KMS-11 (cell line): ENCODE data around the gene PTPRA.

Experiments
- H2AFZ ChIP-seq: fragments of 200-600 bp; sonication (generic); 2 replicates; pipeline ENCODE4 v1.6.1; 2016; ENCODE audit warnings: antibody characterized with exemption, mixed run types, low read depth
- H3K27ac ChIP-seq: fragments of 200-600 bp; sonication (generic); 2 replicates; pipeline ENCODE4 v1.6.1; 2016; ENCODE audit warnings: mild to moderate bottlenecking, mixed run types
- H3K27me3 ChIP-seq: fragments of 200-600 bp; sonication (generic); 2 replicates; pipeline ENCODE4 v1.6.1; 2017; ENCODE audit warnings: mild to moderate bottlenecking, low read depth, mixed run types, moderate library complexity; ENCODE audit not compliant: insufficient read depth
- H3K36me3 ChIP-seq: fragments of 200-600 bp; sonication (generic); 2 replicates; pipeline ENCODE4 v1.6.1; 2017; ENCODE audit warnings: mild to moderate bottlenecking, mixed run types; ENCODE audit not compliant: insufficient read depth
- H3K4me1 ChIP-seq: fragments of 200-600 bp; sonication (generic); 2 replicates; pipeline ENCODE4 v1.6.1; 2016; ENCODE audit warnings: mild to moderate bottlenecking, low read depth, mixed run types; ENCODE audit not compliant: poor library complexity, severe bottlenecking
- H3K4me2 ChIP-seq: fragments of 200-600 bp; sonication (generic); 2 replicates; pipeline ENCODE4 v1.7.0; 2016; ENCODE audit warnings: mild to moderate bottlenecking, mixed run types
- H3K4me3 ChIP-seq: fragments of 200-600 bp; sonication (generic); IDR thresholded peaks from 2 replicates; pipeline ENCODE4 v1.6.1; 2017; ENCODE audit warnings: low read depth, low read length, mixed read lengths; ENCODE audit not compliant: insufficient read depth
- H3K79me2 ChIP-seq: fragments of 200-600 bp; sonication (generic); 2 replicates; pipeline ENCODE4 v1.6.1; 2016; ENCODE audit warnings: low read depth, mixed run types; ENCODE audit not compliant: insufficient read depth
- H3K9ac ChIP-seq: fragments of 200-600 bp; sonication (generic); 2 replicates; pipeline ENCODE4 v1.6.1; 2016; ENCODE audit warnings: mild to moderate bottlenecking, mixed run types
- H4K20me1 ChIP-seq: fragments of 200-600 bp; sonication (generic); 2 replicates; pipeline ENCODE4 v1.6.1; 2016; ENCODE audit warnings: mild to moderate bottlenecking, mixed run types; ENCODE audit not compliant: insufficient read depth
- TF ChIP-seq, protein P1 (sequence below): fragments of 200-600 bp; sonication (generic); conservative IDR thresholded peaks from 2 replicates; pipeline ENCODE4 v1.6.1; 2017; ENCODE audit warnings: low read depth, mild to moderate bottlenecking, antibody characterized with exemption, low read length, moderate library complexity, mixed read lengths

The PTPRA gene

DNA sequence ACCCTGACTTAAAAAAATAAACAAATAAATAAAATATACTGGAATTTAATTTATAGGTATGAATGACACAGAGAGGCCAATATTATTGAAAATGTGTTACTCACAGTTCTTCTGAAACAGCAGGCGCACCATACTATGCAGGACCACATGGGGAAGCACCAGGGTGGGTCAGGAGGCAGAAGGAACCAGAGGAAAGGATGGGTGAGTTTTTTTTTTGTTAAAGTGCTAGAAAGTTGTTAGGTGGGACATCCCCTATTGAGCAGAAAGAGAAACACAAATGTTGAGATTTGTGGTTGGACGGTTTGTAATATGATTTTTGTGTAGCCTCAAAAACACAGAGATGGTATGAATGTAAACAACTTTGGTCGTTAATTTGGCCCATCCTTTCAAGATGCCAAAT lies 26.0 kb downstream of the PTPRA start:
- Histone ChIP-seq H2AFZ (no peak overlapping the region), H3K79me2 (no peaks in the 10 kb centered on the region), H4K20me1 (no peaks in the 10 kb centered on the region), H3K4me3 (no peak overlapping the region), H3K27me3 (no peaks in the 10 kb centered on the region), H3K4me2 (no peak overlapping the region), H3K36me3 (no peaks in the 10 kb centered on the region), H3K9ac (no peak overlapping the region), H3K27ac (no peak overlapping the region), H3K4me1 (no peaks in the 10 kb centered on the region)
- TF ChIP-seq, protein P1, sequence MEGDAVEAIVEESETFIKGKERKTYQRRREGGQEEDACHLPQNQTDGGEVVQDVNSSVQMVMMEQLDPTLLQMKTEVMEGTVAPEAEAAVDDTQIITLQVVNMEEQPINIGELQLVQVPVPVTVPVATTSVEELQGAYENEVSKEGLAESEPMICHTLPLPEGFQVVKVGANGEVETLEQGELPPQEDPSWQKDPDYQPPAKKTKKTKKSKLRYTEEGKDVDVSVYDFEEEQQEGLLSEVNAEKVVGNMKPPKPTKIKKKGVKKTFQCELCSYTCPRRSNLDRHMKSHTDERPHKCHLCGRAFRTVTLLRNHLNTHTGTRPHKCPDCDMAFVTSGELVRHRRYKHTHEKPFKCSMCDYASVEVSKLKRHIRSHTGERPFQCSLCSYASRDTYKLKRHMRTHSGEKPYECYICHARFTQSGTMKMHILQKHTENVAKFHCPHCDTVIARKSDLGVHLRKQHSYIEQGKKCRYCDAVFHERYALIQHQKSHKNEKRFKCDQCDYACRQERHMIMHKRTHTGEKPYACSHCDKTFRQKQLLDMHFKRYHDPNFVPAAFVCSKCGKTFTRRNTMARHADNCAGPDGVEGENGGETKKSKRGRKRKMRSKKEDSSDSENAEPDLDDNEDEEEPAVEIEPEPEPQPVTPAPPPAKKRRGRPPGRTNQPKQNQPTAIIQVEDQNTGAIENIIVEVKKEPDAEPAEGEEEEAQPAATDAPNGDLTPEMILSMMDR, result no peak

DNA sequence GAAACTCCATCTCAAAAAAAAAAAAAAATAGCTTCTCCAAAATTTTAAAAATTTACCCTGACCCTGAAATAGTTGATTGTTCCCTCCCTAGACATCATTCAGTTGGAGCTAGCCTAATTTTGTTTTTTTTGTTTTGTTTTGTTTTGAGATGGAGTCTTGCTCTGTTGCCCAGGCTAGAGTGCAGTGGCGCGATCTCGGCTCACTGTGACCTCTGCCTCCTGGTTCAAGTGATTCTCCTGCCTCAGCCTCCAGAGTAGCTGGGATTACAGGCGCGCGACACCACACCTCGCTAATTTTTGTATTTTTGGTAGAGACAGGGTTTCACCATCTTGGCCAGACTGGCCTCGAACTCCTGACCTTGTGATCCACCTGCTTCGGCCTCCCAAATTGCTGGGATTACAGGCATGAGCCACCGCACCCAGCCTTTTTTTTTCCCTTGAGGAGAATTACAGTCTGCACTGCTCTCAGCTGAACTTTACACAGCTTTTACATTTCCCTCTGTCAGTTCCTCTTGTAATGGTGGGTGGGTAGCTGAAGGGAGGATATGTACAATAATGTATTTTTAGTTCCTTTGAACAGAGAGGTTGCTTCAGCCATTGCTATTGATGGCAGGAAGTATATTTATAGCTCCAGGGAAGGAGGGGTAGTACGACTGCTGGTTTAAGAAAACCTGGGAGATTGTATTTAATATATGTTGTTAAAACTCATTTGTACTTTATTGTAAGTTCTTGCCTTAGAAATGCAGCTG lies 27.7 kb downstream of the PTPRA start:
- H3K27ac ChIP-seq, result no peak overlapping the region
- H3K9ac ChIP-seq, result no peak overlapping the region
- no peak overlapping the region for H3K4me2 ChIP-seq
- no peaks in the 10 kb centered on the region for H3K27me3 ChIP-seq
- TF ChIP-seq, protein P1, result no peak
- H2AFZ ChIP-seq, result no peak overlapping the region
- H3K4me1 ChIP-seq, result no peaks in the 10 kb centered on the region
- no peaks in the 10 kb centered on the region for H3K79me2 ChIP-seq
- H4K20me1 ChIP-seq, result no peaks in the 10 kb centered on the region
- no peaks in the 10 kb centered on the region for H3K36me3 ChIP-seq
- no peak overlapping the region for H3K4me3 ChIP-seq

DNA sequence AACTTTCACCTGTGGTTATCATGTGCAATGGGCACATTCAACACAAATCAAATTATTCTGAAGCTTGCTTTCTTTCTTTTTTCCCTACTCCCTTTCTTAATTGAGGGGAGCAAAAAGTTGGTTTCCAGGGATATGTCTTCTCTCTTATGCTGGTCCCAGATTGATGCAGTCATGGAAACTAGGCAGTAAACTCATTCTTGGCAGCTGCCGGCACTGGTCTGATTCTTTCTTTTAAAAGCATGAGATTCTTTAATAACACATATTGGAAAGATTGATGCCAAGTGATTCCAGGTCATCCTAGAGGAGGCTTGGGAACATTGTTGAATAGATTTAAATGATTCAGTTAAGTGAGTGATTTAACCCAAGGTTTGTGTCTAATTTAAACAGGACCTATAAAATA lies 29.0 kb downstream of the PTPRA start:
- Histone ChIP-seq H2AFZ (no peak overlapping the region), H3K27me3 (no peaks in the 10 kb centered on the region), H3K4me1 (no peaks in the 10 kb centered on the region), H3K79me2 (no peaks in the 10 kb centered on the region), H3K27ac (no peak overlapping the region), H4K20me1 (no peaks in the 10 kb centered on the region), H3K36me3 (no peaks in the 10 kb centered on the region), H3K4me2 (no peak overlapping the region), H3K9ac (no peak overlapping the region), H3K4me3 (no peak overlapping the region)
- TF ChIP-seq, protein P1, result no peak

DNA sequence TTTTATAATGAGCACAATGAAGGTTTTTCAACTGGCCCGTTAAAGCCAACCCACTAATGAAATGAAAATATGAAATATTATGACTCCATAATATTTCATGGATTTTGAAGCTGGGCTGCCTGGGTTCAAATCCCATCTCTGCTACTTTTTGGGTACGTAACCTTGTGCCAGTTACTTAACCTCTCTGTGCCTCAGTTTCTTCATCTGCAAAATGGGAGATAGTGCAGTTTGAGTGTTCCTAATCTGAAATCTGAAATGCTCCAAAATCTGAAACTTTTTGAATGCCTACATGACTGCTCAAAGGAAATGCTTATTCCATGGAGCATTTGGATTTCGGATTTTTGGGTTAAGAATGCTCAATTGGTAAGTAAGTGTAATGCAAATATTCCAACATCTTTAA lies 29.5 kb downstream of the PTPRA start:
- Histone ChIP-seq H3K36me3 (no peaks in the 10 kb centered on the region), H3K27me3 (no peaks in the 10 kb centered on the region), H3K27ac (no peak overlapping the region), H3K4me2 (no peak overlapping the region), H3K4me1 (no peaks in the 10 kb centered on the region), H3K9ac (no peak overlapping the region), H3K79me2 (no peaks in the 10 kb centered on the region), H3K4me3 (no peak overlapping the region), H4K20me1 (no peaks in the 10 kb centered on the region), H2AFZ (no peak overlapping the region)
- TF ChIP-seq, protein P1, result no peak
